Measurements from ENCODE around the gene KLRG1. TPM values are rescaled to one million over a fixed set of nuclear protein-coding genes. Genes with fewer than 3 reads are reported as not detected.

The KLRG1 gene
- total and polyA plus RNA-seq, 7 donors: 1.0 to 11.9 (median 2.2) TPM

GRCh38 chr12:8987685-8988084, 1.7 kb upstream of the KLRG1 start:
- intact Hi-C loops (cut with DNase I): no loop called here
- DNase-seq (no peak), ATAC-seq (no peak)
- Histone ChIP-seq H3K27ac (no peak overlapping the region), H3K9me3 (no peaks in the 10 kb centered on the region), H3K4me3 (no peak overlapping the region), H3K36me3 (ENCODE audit: insufficient read depth in 1 of 2, low read depth in 1 of 2) (no peaks in the 10 kb centered on the region), H3K27me3 (ENCODE audit: insufficient read depth in 3 of 3, low read length in 2 of 3) (no peaks in the 10 kb centered on the region), H3K4me1 (no peaks in the 10 kb centered on the region)
- 73 to 90% (median 76%) methylated on average over 1 of the region's 1 CpG for whole genome bisulfite sequencing, 3 donors
- TF ChIP-seq CTCF (IDR thresholded peaks at IDR 0.05): no peak

GRCh38 chr12:8991371-8992345, 2.3 kb downstream of the KLRG1 start:
- Histone ChIP-seq H3K4me3 (no peak overlapping the region), H3K27me3 (ENCODE audit: insufficient read depth in 3 of 3, low read length in 2 of 3) (no peaks in the 10 kb centered on the region), H3K4me1 (no peaks in the 10 kb centered on the region), H3K36me3 (ENCODE audit: insufficient read depth in 1 of 2, low read depth in 1 of 2) (no peaks in the 10 kb centered on the region), H3K9me3 (no peaks in the 10 kb centered on the region), H3K27ac (no peak overlapping the region)
- WGBS, 3 donors: 62 to 65% (median 63%) methylated on average over 6 of the region's 6 CpGs
- no peak for TF ChIP-seq CTCF (IDR thresholded peaks at IDR 0.05)
- no peak for DNase-seq
- intact Hi-C loops (cut with DNase I): no loop called here
- ATAC-seq: no peak

GRCh38 chr12:8993827-8994226, 4.5 kb downstream of the KLRG1 start:
- no peak overlapping the region for H3K4me3 ChIP-seq
- no peak for TF ChIP-seq CTCF (IDR thresholded peaks at IDR 0.05)
- WGBS, 3 donors: 80 to 91% (median 86%) methylated on average over 3 of the region's 3 CpGs
- no peaks in the 10 kb centered on the region for H3K36me3 ChIP-seq (ENCODE audit: insufficient read depth in 1 of 2, low read depth in 1 of 2)
- intact Hi-C loops (cut with DNase I): no loop called here
- H3K27ac ChIP-seq: no peak overlapping the region
- ATAC-seq (no peak), DNase-seq (no peak)
- no peaks in the 10 kb centered on the region for H3K9me3 ChIP-seq
- no peaks in the 10 kb centered on the region for H3K4me1 ChIP-seq
- H3K27me3 ChIP-seq (ENCODE audit: insufficient read depth in 3 of 3, low read length in 2 of 3): no peaks in the 10 kb centered on the region

- no peaks in the 10 kb centered on the region for H3K27me3 ChIP-seq (ENCODE audit: insufficient read depth in 3 of 3, low read length in 2 of 3)
- no peaks in the 10 kb centered on the region for H3K9me3 ChIP-seq
- H3K36me3 ChIP-seq (ENCODE audit: insufficient read depth in 1 of 2, low read depth in 1 of 2): no peaks in the 10 kb centered on the region
- no peak overlapping the region for H3K4me3 ChIP-seq
- TF ChIP-seq CTCF (IDR thresholded peaks at IDR 0.05): no peak
- H3K4me1 ChIP-seq: no peaks in the 10 kb centered on the region
- intact Hi-C loops (cut with DNase I): no loop called here
- no peak for DNase-seq
- 83 to 88% (median 86%) methylated on average over 4 of the region's 4 CpGs for WGBS, 3 donors
- H3K27ac ChIP-seq: no peak overlapping the region
- no peak for ATAC-seq
These were observed 5.9 kb downstream of the KLRG1 start for GRCh38 chr12:8995021-8995775.
